Lower leg skin (tissue), 4 donors: ENCODE measurements around the gene SRCIN1. TPM values are rescaled to one million over a fixed set of nuclear protein-coding genes. Genes with fewer than 3 reads are reported as not detected.

Experiments used
- DNase-seq, 2 donors: peaks; one replicate each; pipeline ENCODE4 v3.0.0-alpha.2; 2019; ENCODE audit warnings: low spot score in 2 of 2
- H3K4me3 ChIP-seq: fragments of 200-600 bp; sonication (generic); 2 replicates; pipeline ENCODE4 v1.5.1; 2017; ENCODE audit warnings: mild to moderate bottlenecking, low read depth; ENCODE audit not compliant: poor library complexity, severe bottlenecking
- CTCF ChIP-seq, 3 donors: fragments of 450-650 bp; IDR thresholded peaks; one replicate each; pipeline ENCODE4 v1.5.1; 2016; ENCODE audit warnings: antibody characterized with exemption in 3 of 3, mild to moderate bottlenecking in 3 of 3, moderate library complexity in 2 of 3
- POLR2A ChIP-seq, 2 donors: fragments of 450-650 bp; IDR thresholded peaks; one replicate each; pipeline ENCODE4 v1.6.1; 2016 to 2017; ENCODE audit warnings: antibody characterized with exemption in 2 of 2, mild to moderate bottlenecking in 1 of 2, moderate library complexity in 1 of 2
- WGBS, 2 donors: methylation state at CpG; one replicate each; pipeline ENCODE4 v1.1.5; 2018; 5-methylcytosine and 5-hydroxymethylcytosine counted together
- intact Hi-C: fragments of 100-400 bp; cut with DNase I; formaldehyde crosslinking; loops from one replicate; pipeline ENCODE4 v1.15.0; 2023; ENCODE audit warnings: low total_unique reads
- total RNA-seq, 4 donors: library from RNA; depleted of rRNA; stranded (reverse); fragments of >200 nt; gene quantifications; one replicate each; pipeline ENCODE4 v1.1.0, GENCODE V29; 2016

The SRCIN1 gene
- total RNA-seq, 4 donors from 2014 or later = 12.0 to 20.2 (median 15.6) TPM

GRCh38 chr17:38567350-38567749, 38.4 kb downstream of the SRCIN1 start:
- intact Hi-C loops = no loop called here
- no peak for DNase-seq
- WGBS, 2 donors = 97 to 100% methylated on average over 2 of the region's 2 CpGs
- TF ChIP-seq POLR2A (IDR thresholded peaks at IDR 0.05) = no peak
- no peak for TF ChIP-seq CTCF (IDR thresholded peaks at IDR 0.05)
- H3K4me3 ChIP-seq = no peak overlapping the region

- intact Hi-C loops = no loop called here
- TF ChIP-seq CTCF (IDR thresholded peaks at IDR 0.05) (no peak), POLR2A (IDR thresholded peaks at IDR 0.05) (no peak)
- no peak overlapping the region for H3K4me3 ChIP-seq
- WGBS, 2 donors = 82 to 84% methylated on average over 5 of the region's 5 CpGs
- DNase-seq = no peak
These were observed 39.1 kb downstream of the SRCIN1 start for GRCh38 chr17:38566666-38567031.

GRCh38 chr17:38565853-38566665, 39.7 kb downstream of the SRCIN1 start:
- 53 to 58% methylated on average over 10 of the region's 10 CpGs for WGBS, 2 donors
- TF ChIP-seq POLR2A (IDR thresholded peaks at IDR 0.05) (no peak), CTCF (IDR thresholded peaks at IDR 0.05) (no peak)
- no peak overlapping the region for H3K4me3 ChIP-seq
- no peak for DNase-seq
- intact Hi-C loops = no loop called here

- DNase-seq = no peak
- H3K4me3 ChIP-seq = no peak overlapping the region
- 31 to 33% methylated on average over 6 of the region's 6 CpGs for WGBS, 2 donors
- TF ChIP-seq CTCF (IDR thresholded peaks at IDR 0.05) (no peak), POLR2A (IDR thresholded peaks at IDR 0.05) (no peak)
- intact Hi-C loops = no loop called here
These were observed 40.9 kb downstream of the SRCIN1 start for GRCh38 chr17:38564869-38565268.

GRCh38 chr17:38564254-38564837, 41.4 kb downstream of the SRCIN1 start:
- TF ChIP-seq POLR2A (IDR thresholded peaks at IDR 0.05) (no peak), CTCF (IDR thresholded peaks at IDR 0.05) (no peak)
- no peak for DNase-seq
- WGBS, 2 donors = 28 to 43% methylated on average over 9 to 14 of the region's 14 CpGs
- intact Hi-C loops = no loop called here
- no peak overlapping the region for H3K4me3 ChIP-seq
